ENCODE results near the gene GASK1A. TPM values are rescaled to one million over a fixed set of nuclear protein-coding genes. Genes with fewer than 3 reads are reported as not detected.

The GASK1A gene
- total RNA-seq, 3 donors from 2014 or later: 10.1 to 22.6 (median 20.5) TPM

DNA sequence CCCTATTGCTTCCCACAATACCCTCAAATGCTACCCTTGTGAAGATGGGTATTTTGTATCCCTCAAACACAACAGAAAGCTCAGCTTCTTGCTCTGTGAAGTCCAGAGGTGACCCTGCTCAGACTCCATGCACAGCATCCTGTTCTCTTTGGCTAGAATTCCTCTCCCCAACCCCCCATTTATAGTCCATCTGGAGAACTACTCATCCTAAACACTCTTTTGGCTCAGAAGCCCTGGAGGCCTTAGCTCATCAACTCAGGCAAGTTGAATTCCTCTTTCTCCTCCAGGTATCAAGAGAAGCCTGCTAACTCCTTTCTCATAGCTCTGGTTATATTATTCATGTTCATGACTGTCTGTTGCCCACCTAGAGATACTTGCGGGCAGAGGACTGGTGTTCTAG is 18.3 kb upstream of the GASK1A start:
- no peak overlapping the region for H3K4me3 ChIP-seq

DNA sequence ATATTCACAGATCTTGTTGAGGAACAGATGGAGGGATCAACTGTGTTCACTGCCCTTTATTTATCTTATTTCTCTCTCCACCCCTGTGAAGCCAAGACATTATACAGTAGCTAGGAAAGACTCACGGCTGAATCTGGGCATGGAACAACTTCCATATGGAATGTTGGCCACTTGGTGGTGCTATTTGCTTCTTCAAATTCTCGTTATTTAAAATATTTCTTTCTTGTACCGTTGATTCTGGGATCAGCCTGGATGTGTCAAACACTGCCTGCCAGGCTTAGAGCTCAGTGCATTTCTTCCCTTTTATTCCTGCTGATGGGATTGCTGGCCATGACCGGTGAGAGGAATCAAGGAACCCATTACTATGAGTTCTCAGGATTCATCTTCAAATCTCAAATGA is 17.5 kb upstream of the GASK1A start:
- intact Hi-C loops (cut with DNase I; ENCODE audit: low total_unique reads): no loop called here
- TF ChIP-seq POLR2AphosphoS5 (IDR thresholded peaks at IDR 0.05) (no peak), CTCF (IDR thresholded peaks at IDR 0.05) (peak; percentile 40 to 73 (median 61))
- no peak overlapping the region for H3K4me3 ChIP-seq
- no peak for DNase-seq (ENCODE audit: low spot score in 2 of 2)
- H3K27me3 ChIP-seq: no peaks in the 10 kb centered on the region
- no peak overlapping the region for H3K27ac ChIP-seq
- H3K4me1 ChIP-seq: no peaks in the 10 kb centered on the region
- no peaks in the 10 kb centered on the region for H3K9me3 ChIP-seq
- no peaks in the 10 kb centered on the region for H3K36me3 ChIP-seq

More for the DNA sequence above, 18.3 kb upstream of the GASK1A start:
- TF ChIP-seq CTCF (IDR thresholded peaks at IDR 0.05): no peak
- no peak for TF ChIP-seq POLR2AphosphoS5 (IDR thresholded peaks at IDR 0.05)
- no peak for TF ChIP-seq POLR2A (IDR thresholded peaks at IDR 0.05)
- intact Hi-C loops (cut with DNase I; ENCODE audit: low total_unique reads): no loop called here
- H3K27ac ChIP-seq: no peak overlapping the region
- no peaks in the 10 kb centered on the region for H3K36me3 ChIP-seq
- no peaks in the 10 kb centered on the region for H3K9me3 ChIP-seq
- H3K27me3 ChIP-seq: no peaks in the 10 kb centered on the region
- no peaks in the 10 kb centered on the region for H3K4me1 ChIP-seq
- no peak for DNase-seq (ENCODE audit: low spot score in 2 of 2)

GRCh38 chr3:42963269-42963668 is 15.8 kb upstream of the GASK1A start:
- no peaks in the 10 kb centered on the region for H3K9me3 ChIP-seq
- TF ChIP-seq POLR2A (IDR thresholded peaks at IDR 0.05): no peak
- TF ChIP-seq CTCF (IDR thresholded peaks at IDR 0.05): no peak
- no peak for TF ChIP-seq POLR2AphosphoS5 (IDR thresholded peaks at IDR 0.05)
- no peaks in the 10 kb centered on the region for H3K27me3 ChIP-seq
- DNase-seq (ENCODE audit: low spot score in 2 of 2): no peak
- intact Hi-C loops (cut with DNase I; ENCODE audit: low total_unique reads): no loop called here
- H3K36me3 ChIP-seq: no peaks in the 10 kb centered on the region
- H3K27ac ChIP-seq: no peak overlapping the region
- H3K4me1 ChIP-seq: no peaks in the 10 kb centered on the region
- H3K4me3 ChIP-seq: no peak overlapping the region

GRCh38 chr3:42964266-42964665 is 14.8 kb upstream of the GASK1A start:
- Histone ChIP-seq H3K9me3 (no peaks in the 10 kb centered on the region), H3K36me3 (no peaks in the 10 kb centered on the region), H3K4me3 (no peak overlapping the region), H3K27ac (no peak overlapping the region), H3K27me3 (no peaks in the 10 kb centered on the region), H3K4me1 (no peaks in the 10 kb centered on the region)
- TF ChIP-seq POLR2A (IDR thresholded peaks at IDR 0.05) (no peak), POLR2AphosphoS5 (IDR thresholded peaks at IDR 0.05) (no peak), CTCF (IDR thresholded peaks at IDR 0.05) (no peak)
- DNase-seq (ENCODE audit: low spot score in 2 of 2): no peak
- intact Hi-C loops (cut with DNase I; ENCODE audit: low total_unique reads): no loop called here

DNA sequence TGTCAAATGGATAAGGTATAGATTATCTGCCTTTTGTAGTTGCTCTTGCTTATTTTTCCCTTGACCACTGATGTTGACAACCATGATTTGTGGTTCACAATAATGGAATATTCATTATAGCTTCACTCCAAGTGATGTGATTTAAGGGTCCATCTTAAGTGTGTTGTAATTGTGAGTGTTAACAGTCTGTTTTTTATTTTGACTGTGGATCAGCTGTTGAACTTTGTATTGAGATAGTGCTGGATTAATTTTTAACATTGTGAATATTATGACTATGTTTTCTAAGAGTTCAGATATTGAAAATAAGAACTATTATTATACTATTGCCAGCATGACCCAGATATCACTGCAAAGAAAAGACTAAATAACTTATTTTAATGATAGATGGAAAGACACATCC is 8.6 kb upstream of the GASK1A start:
- TF ChIP-seq POLR2AphosphoS5 (IDR thresholded peaks at IDR 0.05) (no peak), CTCF (IDR thresholded peaks at IDR 0.05) (no peak), POLR2A (IDR thresholded peaks at IDR 0.05) (no peak)
- Histone ChIP-seq H3K36me3 (no peaks in the 10 kb centered on the region), H3K9me3 (peaks cover 8 to 9% of the 10 kb centered on the region in 2 donors), H3K4me3 (no peak overlapping the region), H3K4me1 (no peaks in the 10 kb centered on the region), H3K27me3 (no peaks in the 10 kb centered on the region), H3K27ac (no peak overlapping the region)
- no peak for DNase-seq (ENCODE audit: low spot score in 2 of 2)
- intact Hi-C loops (cut with DNase I; ENCODE audit: low total_unique reads): no loop called here

Measured in breast epithelium (tissue), 4 donors.